Right lobe of liver (tissue), 4 donors: ENCODE data around the gene PDZD7.

Experiments used
- POLR2A ChIP-seq: fragments of 450-650 bp; IDR thresholded peaks from one replicate; pipeline ENCODE4 v1.6.1; 2017; ENCODE audit warnings: antibody characterized with exemption, mild to moderate bottlenecking
- TF ChIP-seq, protein P1 (sequence below), 4 donors: fragments of 200-600 bp in 3 of 4; fragments of 450-650 bp in 1 of 4; IDR thresholded peaks; one replicate each; pipeline versions ENCODE4 v1.5.1 to v1.8.0; 2016 to 2022; ENCODE audit warnings: antibody characterized with exemption in 4 of 4, mild to moderate bottlenecking in 2 of 4
- donor health status: DM: no; HTN: no; CAD: no.
- donor health status: DM: no; HTN: no; CAD: no.
- donor health status: DM: no; HTN: yes; CAD: no.

DNA sequence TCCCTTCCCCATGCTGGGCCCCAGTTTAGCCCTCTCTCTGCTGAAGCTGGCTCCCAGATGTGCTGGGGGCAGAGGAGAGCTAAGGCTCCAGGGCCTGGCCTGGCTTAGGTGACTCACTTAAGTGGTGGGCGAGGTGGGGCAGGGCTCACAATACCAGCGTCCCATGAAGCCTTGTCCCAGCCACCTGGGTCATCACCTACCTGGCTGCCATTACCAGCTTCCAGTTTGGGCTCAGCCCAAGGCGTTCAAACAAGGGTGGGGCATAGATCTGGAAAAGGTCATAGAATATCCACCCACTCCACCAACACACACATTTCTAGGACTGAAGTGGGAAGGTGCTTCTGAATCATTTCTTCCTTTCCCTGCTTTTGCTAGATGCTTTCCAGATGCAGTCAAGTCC lies 39.2 kb upstream of the PDZD7 start:
- TF ChIP-seq, protein P1, sequence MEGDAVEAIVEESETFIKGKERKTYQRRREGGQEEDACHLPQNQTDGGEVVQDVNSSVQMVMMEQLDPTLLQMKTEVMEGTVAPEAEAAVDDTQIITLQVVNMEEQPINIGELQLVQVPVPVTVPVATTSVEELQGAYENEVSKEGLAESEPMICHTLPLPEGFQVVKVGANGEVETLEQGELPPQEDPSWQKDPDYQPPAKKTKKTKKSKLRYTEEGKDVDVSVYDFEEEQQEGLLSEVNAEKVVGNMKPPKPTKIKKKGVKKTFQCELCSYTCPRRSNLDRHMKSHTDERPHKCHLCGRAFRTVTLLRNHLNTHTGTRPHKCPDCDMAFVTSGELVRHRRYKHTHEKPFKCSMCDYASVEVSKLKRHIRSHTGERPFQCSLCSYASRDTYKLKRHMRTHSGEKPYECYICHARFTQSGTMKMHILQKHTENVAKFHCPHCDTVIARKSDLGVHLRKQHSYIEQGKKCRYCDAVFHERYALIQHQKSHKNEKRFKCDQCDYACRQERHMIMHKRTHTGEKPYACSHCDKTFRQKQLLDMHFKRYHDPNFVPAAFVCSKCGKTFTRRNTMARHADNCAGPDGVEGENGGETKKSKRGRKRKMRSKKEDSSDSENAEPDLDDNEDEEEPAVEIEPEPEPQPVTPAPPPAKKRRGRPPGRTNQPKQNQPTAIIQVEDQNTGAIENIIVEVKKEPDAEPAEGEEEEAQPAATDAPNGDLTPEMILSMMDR (IDR thresholded peaks at IDR 0.05) = no peak
- TF ChIP-seq POLR2A = no peak
